ENCODE data around the gene KRTAP10-3.
"Not testable (repeated sequence)": the region's sequence is repeated elsewhere in the genome, so short reads cannot be mapped to it uniquely, and the experiment has no call there.

KRTAP10-3 gene

GRCh38 chr21:44558695-44559094 lies at the start of gene KRTAP10-3:
Gene KRTAP10-3, minus strand, starts transcription at chr21:44558795. Its CDS starts 80 bp downstream, at chr21:44558715.
- H3K27ac ChIP-seq, result no peak within 1 kb of the TSS
- no peak within 1 kb of the TSS for H3K4me3 ChIP-seq

GRCh38 chr21:44606495-44606894 lies 47.9 kb upstream of the KRTAP10-3 start:
- H3K4me3 ChIP-seq, result no peak overlapping the region
- H3K27ac ChIP-seq, result no peak overlapping the region

- Histone ChIP-seq H3K4me3 (no peak overlapping the region), H3K27ac (no peak overlapping the region)
Measured at GRCh38 chr21:44603911-44604310, 45.3 kb upstream of the KRTAP10-3 start.

- Histone ChIP-seq H3K27ac (no peak overlapping the region), H3K4me3 (no peak overlapping the region)
Measured at GRCh38 chr21:44603109-44603875, 44.7 kb upstream of the KRTAP10-3 start.

GRCh38 chr21:44602463-44602850 lies 43.9 kb upstream of the KRTAP10-3 start:
- Histone ChIP-seq H3K27ac (no peak overlapping the region), H3K4me3 (no peak overlapping the region)

- Histone ChIP-seq H3K27ac (no peak overlapping the region), H3K4me3 (no peak overlapping the region)
Measured at GRCh38 chr21:44601596-44602462, 43.2 kb upstream of the KRTAP10-3 start.

GRCh38 chr21:44601091-44601490 lies 42.5 kb upstream of the KRTAP10-3 start:
- not testable (repeated sequence) for H3K27ac ChIP-seq, H3K4me3 ChIP-seq

GRCh38 chr21:44600118-44600978 lies 41.8 kb upstream of the KRTAP10-3 start, which contains the start of gene KRTAP10-7:
Gene KRTAP10-7, plus strand, starts transcription at chr21:44600597. Its CDS starts 25 bp downstream, at chr21:44600622.
- H3K4me3 ChIP-seq, H3K27ac ChIP-seq: not testable (repeated sequence)

GRCh38 chr21:44599264-44600029 lies 40.9 kb upstream of the KRTAP10-3 start:
- Histone ChIP-seq H3K27ac (no peak overlapping the region), H3K4me3 (no peak overlapping the region)

- H3K4me3 ChIP-seq, result no peak overlapping the region
- no peak overlapping the region for H3K27ac ChIP-seq
Measured at GRCh38 chr21:44598061-44598460, 39.5 kb upstream of the KRTAP10-3 start.

GRCh38 chr21:44596068-44596725 lies 37.6 kb upstream of the KRTAP10-3 start:
- no peak overlapping the region for H3K27ac ChIP-seq
- no peak overlapping the region for H3K4me3 ChIP-seq

GRCh38 chr21:44595524-44595923 lies 36.9 kb upstream of the KRTAP10-3 start:
- Histone ChIP-seq H3K27ac (no peak overlapping the region), H3K4me3 (no peak overlapping the region)

- no peak overlapping the region for H3K4me3 ChIP-seq
- no peak overlapping the region for H3K27ac ChIP-seq
Measured at GRCh38 chr21:44594406-44594916, 35.9 kb upstream of the KRTAP10-3 start.

GRCh38 chr21:44593598-44594405 lies 35.2 kb upstream of the KRTAP10-3 start:
- no peak overlapping the region for H3K27ac ChIP-seq
- no peak overlapping the region for H3K4me3 ChIP-seq

- Histone ChIP-seq H3K4me3 (no peak within 1 kb of the TSS), H3K27ac (no peak within 1 kb of the TSS)
Measured at GRCh38 chr21:44592446-44593311, 34.1 kb upstream of the KRTAP10-3 start, which contains the start of gene KRTAP10-6. Gene KRTAP10-6, minus strand, starts transcription at chr21:44592505. Its CDS starts 21 bp downstream, at chr21:44592484.

- not testable (repeated sequence) for H3K4me3 ChIP-seq, H3K27ac ChIP-seq
Measured at GRCh38 chr21:44591801-44592130, 33.2 kb upstream of the KRTAP10-3 start.
